ENCODE measurements around the gene THSD8. TPM values are rescaled to one million over a fixed set of nuclear protein-coding genes. Genes with fewer than 3 reads are reported as not detected.

The THSD8 gene
- total and polyA plus RNA-seq, 10 donors = 1.1 to 9.1 (median 4.8) TPM; not detected in 3

DNA sequence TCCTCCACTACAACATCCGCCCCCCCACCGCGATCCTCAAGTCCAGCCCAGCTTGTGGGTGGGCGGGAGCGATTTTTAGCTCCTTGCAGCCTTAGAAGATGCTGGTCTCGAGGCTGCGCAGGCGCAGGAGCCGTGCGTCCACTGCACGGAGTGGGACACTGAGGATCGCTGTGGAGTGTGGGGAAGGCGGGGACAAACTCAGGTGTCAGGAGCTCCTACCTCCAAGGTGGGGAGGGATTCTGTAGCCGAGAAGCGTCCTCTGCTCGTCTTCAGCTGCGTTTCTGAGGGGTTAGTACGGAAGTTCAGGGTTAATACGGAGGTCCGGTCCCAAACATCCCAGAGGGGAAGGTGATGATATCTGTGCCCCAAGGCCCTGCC lies 32.7 kb downstream of the THSD8 start, which contains the start of gene RTBDN:
TSS of gene RTBDN (minus strand) at position 14 of the 378 bp plus-strand sequence. CDS start 4,600 bp downstream, outside the sequence.
- intact Hi-C loops (cut with DNase I; ENCODE audit: low total_unique reads) = no loop called here
- TF ChIP-seq POLR2A (IDR thresholded peaks at IDR 0.05) (no peak), POLR2AphosphoS5 (IDR thresholded peaks at IDR 0.05) (no peak)
- TF ChIP-seq, protein P1, sequence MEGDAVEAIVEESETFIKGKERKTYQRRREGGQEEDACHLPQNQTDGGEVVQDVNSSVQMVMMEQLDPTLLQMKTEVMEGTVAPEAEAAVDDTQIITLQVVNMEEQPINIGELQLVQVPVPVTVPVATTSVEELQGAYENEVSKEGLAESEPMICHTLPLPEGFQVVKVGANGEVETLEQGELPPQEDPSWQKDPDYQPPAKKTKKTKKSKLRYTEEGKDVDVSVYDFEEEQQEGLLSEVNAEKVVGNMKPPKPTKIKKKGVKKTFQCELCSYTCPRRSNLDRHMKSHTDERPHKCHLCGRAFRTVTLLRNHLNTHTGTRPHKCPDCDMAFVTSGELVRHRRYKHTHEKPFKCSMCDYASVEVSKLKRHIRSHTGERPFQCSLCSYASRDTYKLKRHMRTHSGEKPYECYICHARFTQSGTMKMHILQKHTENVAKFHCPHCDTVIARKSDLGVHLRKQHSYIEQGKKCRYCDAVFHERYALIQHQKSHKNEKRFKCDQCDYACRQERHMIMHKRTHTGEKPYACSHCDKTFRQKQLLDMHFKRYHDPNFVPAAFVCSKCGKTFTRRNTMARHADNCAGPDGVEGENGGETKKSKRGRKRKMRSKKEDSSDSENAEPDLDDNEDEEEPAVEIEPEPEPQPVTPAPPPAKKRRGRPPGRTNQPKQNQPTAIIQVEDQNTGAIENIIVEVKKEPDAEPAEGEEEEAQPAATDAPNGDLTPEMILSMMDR (IDR thresholded peaks at IDR 0.05 in 8 of 11, conservative IDR thresholded peaks at IDR 0.05 in 3 of 11) = no peak
- Histone ChIP-seq H3K4me3 (peak within 1 kb of the TSS in 7 of 8 donors; percentile 23 to 69 (median 41)), H3K36me3 (no peaks in the 10 kb centered on the region), H3K27me3 (replicated peaks in 1 of 7) (peaks cover 4 to 100% (median 96%) of the 10 kb centered on the region in 7 donors), H3K27ac (no peak within 1 kb of the TSS), H3K4me1 (peaks cover 7 to 58% (median 35%) of the 10 kb centered on the region in 6 donors), H3K9me3 (peaks cover 0 to 6% (median 0%) of the 10 kb centered on the region in 8 donors)
- 9 to 12% (median 11%) methylated on average over 20 of the region's 20 CpGs for WGBS, 5 donors
- no peak for DNase-seq

DNA sequence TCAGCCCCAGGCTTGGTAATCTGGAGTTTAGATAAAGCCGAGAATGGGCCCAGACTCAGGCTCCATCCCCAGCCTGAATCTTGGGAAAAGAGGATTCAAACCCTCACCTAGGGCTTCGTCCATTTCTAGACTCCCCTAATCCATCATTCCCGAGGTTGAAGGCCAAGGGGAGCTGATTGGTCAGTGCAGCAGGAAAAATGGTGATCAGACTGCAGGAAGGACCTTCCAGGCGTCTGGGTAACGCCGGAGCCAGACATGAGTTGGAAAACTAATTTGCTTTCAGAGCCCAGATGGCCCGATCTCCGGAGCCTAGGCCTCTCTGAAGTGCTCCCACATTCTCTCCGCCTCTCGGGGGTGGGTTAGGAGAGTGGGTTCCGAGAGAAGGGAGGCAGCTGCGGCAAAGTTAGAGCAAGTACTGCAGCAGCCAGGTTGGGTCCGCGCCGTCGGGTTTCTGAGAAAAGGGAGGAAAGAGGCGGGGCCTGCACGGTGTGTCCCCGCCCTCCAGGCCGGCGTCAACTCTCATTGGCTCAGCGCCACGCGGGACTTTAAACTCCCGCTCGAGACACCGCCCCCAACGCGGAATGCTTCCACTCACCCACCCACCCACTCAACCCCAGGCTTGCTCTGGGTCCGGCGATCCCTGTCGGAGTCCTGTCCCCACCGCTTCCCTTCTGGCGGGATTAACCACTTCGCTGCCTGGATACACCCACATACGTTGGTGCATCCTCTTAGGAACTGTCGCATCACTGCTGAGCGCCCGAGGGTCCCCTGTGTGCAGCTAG lies 33.3 kb downstream of the THSD8 start:
- TF ChIP-seq POLR2AphosphoS5 (IDR thresholded peaks at IDR 0.05) (no peak), POLR2A (IDR thresholded peaks at IDR 0.05) (no peak)
- TF ChIP-seq, protein P1 (IDR thresholded peaks at IDR 0.05 in 8 of 11, conservative IDR thresholded peaks at IDR 0.05 in 3 of 11) = no peak
- intact Hi-C loops (cut with DNase I; ENCODE audit: low total_unique reads) = no loop called here
- Histone ChIP-seq H3K4me1 (peaks cover 7 to 58% (median 35%) of the 10 kb centered on the region in 6 donors), H3K27ac (no peak overlapping the region), H3K36me3 (no peaks in the 10 kb centered on the region), H3K4me3 (no peak overlapping the region), H3K9me3 (peaks cover 0 to 6% (median 0%) of the 10 kb centered on the region in 8 donors), H3K27me3 (replicated peaks in 1 of 7) (peaks cover 6 to 100% (median 97%) of the 10 kb centered on the region in 7 donors)
- WGBS, 5 donors = 10 to 19% (median 11%) methylated on average over 28 to 39 of the region's 39 CpGs
- DNase-seq = no peak

DNA sequence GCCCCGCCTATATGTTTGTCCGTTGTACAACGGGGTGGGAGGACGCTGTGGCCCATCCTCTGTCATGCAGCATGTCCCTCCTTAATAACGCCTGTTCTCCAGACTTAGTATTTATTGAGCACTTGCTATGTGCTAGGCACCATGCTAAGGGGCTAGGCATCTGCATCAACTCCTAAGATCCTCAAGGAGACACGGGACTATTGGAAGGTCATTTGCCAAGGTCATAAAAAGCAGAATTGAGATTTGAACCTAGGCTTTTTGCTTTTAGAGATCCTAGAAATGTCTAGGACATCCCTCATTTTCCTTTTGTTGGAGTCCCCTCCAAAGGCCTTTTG lies 34.6 kb downstream of the THSD8 start:
- Histone ChIP-seq H3K4me3 (no peak overlapping the region), H3K27me3 (replicated peaks in 1 of 7) (peaks cover 9 to 100% (median 100%) of the 10 kb centered on the region in 7 donors), H3K27ac (no peak overlapping the region), H3K36me3 (no peaks in the 10 kb centered on the region), H3K9me3 (peaks cover 0 to 10% (median 0%) of the 10 kb centered on the region in 8 donors), H3K4me1 (peaks cover 7 to 71% (median 43%) of the 10 kb centered on the region in 6 donors)
- 4 to 21% (median 8%) methylated on average over 6 of the region's 6 CpGs for WGBS, 5 donors
- TF ChIP-seq, protein P1 (IDR thresholded peaks at IDR 0.05 in 8 of 11, conservative IDR thresholded peaks at IDR 0.05 in 3 of 11) = no peak
- TF ChIP-seq POLR2A (IDR thresholded peaks at IDR 0.05) (no peak), POLR2AphosphoS5 (IDR thresholded peaks at IDR 0.05) (no peak)
- DNase-seq = no peak
- intact Hi-C loops (cut with DNase I; ENCODE audit: low total_unique reads) = no loop called here

DNA sequence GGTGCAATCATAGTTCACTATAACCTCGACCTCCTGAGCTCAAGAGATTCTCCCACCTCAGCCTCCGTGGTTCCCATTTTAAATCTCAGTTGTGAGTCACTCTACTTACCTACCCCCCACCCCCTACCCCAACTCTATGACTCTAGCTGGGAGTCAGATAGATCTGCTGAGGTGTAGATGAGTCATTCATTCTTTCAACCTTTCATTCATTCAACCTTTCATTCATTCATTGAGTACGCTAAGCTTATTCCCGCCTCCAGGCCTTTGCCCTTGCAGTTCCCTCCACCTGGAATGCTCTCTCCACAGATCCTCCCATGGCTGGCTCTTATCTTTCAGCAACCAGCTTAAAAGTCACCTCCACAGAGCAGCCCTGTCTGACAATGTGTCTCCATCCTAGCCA lies 35.4 kb downstream of the THSD8 start:
- Histone ChIP-seq H3K27ac (no peak overlapping the region), H3K27me3 (replicated peaks in 1 of 7) (peaks cover 9 to 100% (median 100%) of the 10 kb centered on the region in 7 donors), H3K9me3 (peaks cover 0 to 10% (median 0%) of the 10 kb centered on the region in 8 donors), H3K4me1 (peaks cover 6 to 73% (median 42%) of the 10 kb centered on the region in 6 donors), H3K36me3 (no peaks in the 10 kb centered on the region), H3K4me3 (no peak overlapping the region)
- intact Hi-C loops (cut with DNase I; ENCODE audit: low total_unique reads) = no loop called here
- DNase-seq = no peak
- TF ChIP-seq POLR2AphosphoS5 (IDR thresholded peaks at IDR 0.05) (no peak), POLR2A (IDR thresholded peaks at IDR 0.05) (no peak)
- TF ChIP-seq, protein P1 (IDR thresholded peaks at IDR 0.05 in 8 of 11, conservative IDR thresholded peaks at IDR 0.05 in 3 of 11) = no peak
- WGBS, 5 donors = 71 to 81% (median 76%) methylated on average over 4 of the region's 4 CpGs
